Erythroblast (primary cell): ENCODE results near the gene CST9.

Source experiments
- GATA1 ChIP-seq: IDR thresholded peaks from 2 replicates; pipeline ENCODE4 v1.6.1; 2011; ENCODE audit warnings: low read depth, mild to moderate bottlenecking, control low read depth, low read length, moderate library complexity
- POLR2A ChIP-seq: IDR thresholded peaks from 2 replicates; pipeline ENCODE4 v1.6.1; 2011; ENCODE audit warnings: mild to moderate bottlenecking, low read length

DNA sequence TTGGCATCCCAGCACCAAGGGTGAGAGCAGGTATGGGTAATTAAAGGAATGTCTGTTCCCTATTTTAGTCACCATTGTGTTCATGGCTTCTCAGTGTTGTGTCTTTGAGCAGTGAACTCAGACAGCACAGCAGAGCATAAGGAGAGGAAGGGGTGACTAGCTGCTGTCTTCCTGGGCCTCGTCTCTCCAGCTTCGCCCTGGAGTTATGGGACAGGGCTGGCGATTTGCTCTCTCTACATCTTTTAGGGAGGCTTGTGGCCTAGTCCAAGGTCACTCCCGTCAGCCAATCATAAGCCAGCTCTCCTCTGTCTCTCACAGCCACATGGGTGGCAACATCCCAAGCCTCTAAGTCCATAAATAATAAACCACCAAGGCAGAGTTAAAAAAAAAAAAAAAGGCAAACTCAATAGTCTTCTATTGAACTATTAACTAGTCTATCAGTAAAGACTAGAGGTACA, 24.7 kb upstream of the CST9 start:
- TF ChIP-seq POLR2A (no peak), GATA1 (no peak)
